K562 (cell line): ENCODE results near the gene RSAD1. TPM values are rescaled to one million over a fixed set of nuclear protein-coding genes. Genes with fewer than 3 reads are reported as not detected.

Experiments used
- ARID1B ChIP-seq: fragments of 450-650 bp; IDR thresholded peaks from 2 replicates; pipeline ENCODE4 v1.6.1; 2016; ENCODE audit warnings: antibody characterized with exemption, mild to moderate bottlenecking, inconsistent platforms
- ARNT ChIP-seq, 2 experiments: fragments of 450-650 bp; IDR thresholded peaks; 2 replicates each; pipeline ENCODE4 v1.6.1; 2016; ENCODE audit warnings: mild to moderate bottlenecking in 1 of 2
- BCL6 ChIP-seq: fragments of 250-450 bp; sonication (Bioruptor Pico); IDR thresholded peaks from 2 replicates; pipeline ENCODE4 v1.4.0; 2020
- CBFA2T2 ChIP-seq: fragments of 450-650 bp; conservative IDR thresholded peaks from 2 replicates; pipeline ENCODE4 v1.6.1; 2017; ENCODE audit warnings: mild to moderate bottlenecking
- CBX2 ChIP-seq: fragments of 200-600 bp; sonication (generic); IDR thresholded peaks from one replicate; pipeline ENCODE4 v1.6.1; 2012; ENCODE audit warnings: mild to moderate bottlenecking, low read length, inconsistent platforms; ENCODE audit not compliant: insufficient read depth, poor library complexity, severe bottlenecking
- CC2D1A ChIP-seq: fragments of 450-650 bp; IDR thresholded peaks from 2 replicates; pipeline ENCODE4 v1.6.1; 2017; ENCODE audit warnings: mild to moderate bottlenecking
- CTBP1 ChIP-seq: fragments of 450-650 bp; IDR thresholded peaks from 2 replicates; pipeline ENCODE4 v1.6.1; 2016; ENCODE audit warnings: borderline replicate concordance
- CXXC5 ChIP-seq: fragments of 250-450 bp; sonication (Bioruptor Pico); IDR thresholded peaks from 2 replicates; pipeline ENCODE4 v1.8.0; 2022; ENCODE audit warnings: inconsistent platforms, mild to moderate bottlenecking, moderate library complexity
- DIDO1 ChIP-seq: fragments of 450-650 bp; IDR thresholded peaks from 2 replicates; pipeline ENCODE4 v1.6.1; 2016; ENCODE audit warnings: low read depth, missing biosample characterization, missing genetic modification characterization
- FOXP1 ChIP-seq: sonication (generic); formaldehyde crosslinking; IDR thresholded peaks from 2 replicates; pipeline ENCODE4 v1.8.0; 2022; ENCODE audit warnings: mild to moderate bottlenecking, missing genetic modification reagents
- HDAC1 ChIP-seq, 2 experiments: fragments of 450-650 bp; IDR thresholded peaks; 2 replicates each; pipeline ENCODE4 v1.6.1; 2016 to 2017; ENCODE audit warnings: inconsistent platforms in 1 of 2, mild to moderate bottlenecking in 1 of 2, moderate library complexity in 1 of 2
- HOXB6 ChIP-seq: fragments of 250-450 bp; sonication (Bioruptor Pico); IDR thresholded peaks from 2 replicates; pipeline ENCODE4 v1.5.1; 2022; ENCODE audit warnings: mild to moderate bottlenecking, borderline replicate concordance
- KDM1A ChIP-seq, 2 experiments: fragments of 450-650 bp; IDR thresholded peaks; 2 replicates each; pipeline ENCODE4 v1.6.1; 2016; ENCODE audit warnings: mild to moderate bottlenecking in 2 of 2
- NCOA1 ChIP-seq: fragments of 450-650 bp; IDR thresholded peaks from 2 replicates; pipeline ENCODE4 v1.6.1; 2016; ENCODE audit warnings: low read depth
- NFIX ChIP-seq: fragments of 250-450 bp; sonication (Bioruptor Pico); IDR thresholded peaks from 2 replicates; pipeline ENCODE4 v1.4.0; 2020; ENCODE audit warnings: low read depth, mild to moderate bottlenecking, moderate library complexity
- NR0B1 ChIP-seq: fragments of 450-650 bp; IDR thresholded peaks from one replicate; pipeline ENCODE4 v1.6.1; 2018; ENCODE audit warnings: mild to moderate bottlenecking, moderate library complexity; ENCODE audit not compliant: partially characterized antibody
- RNF2 ChIP-seq: sonication (generic); IDR thresholded peaks from 2 replicates; pipeline ENCODE4 v1.6.1; 2016
- RUNX1 ChIP-seq: sonication (generic); IDR thresholded peaks from 2 replicates; pipeline ENCODE4 v1.6.1; 2016; ENCODE audit warnings: antibody characterized with exemption, low read depth
- SMARCB1 ChIP-seq: IDR thresholded peaks from 2 replicates; pipeline ENCODE4 v1.6.1; 2011; ENCODE audit warnings: improper control_type of control experiment, low read depth; ENCODE audit not compliant: insufficient read length
- SMARCC2 ChIP-seq: fragments of 450-650 bp; IDR thresholded peaks from 2 replicates; pipeline ENCODE4 v1.6.1; 2017; ENCODE audit warnings: antibody characterized with exemption, moderate library complexity, mild to moderate bottlenecking, low read depth
- TFAM ChIP-seq: fragments of 250-450 bp; sonication (Bioruptor Pico); conservative IDR thresholded peaks from 2 replicates; pipeline ENCODE4 v1.5.0; 2021; ENCODE audit warnings: mild to moderate bottlenecking, moderate library complexity
- ZFX ChIP-seq: sonication (generic); formaldehyde crosslinking; IDR thresholded peaks from 2 replicates; pipeline ENCODE4 v1.8.0; 2022; ENCODE audit warnings: mild to moderate bottlenecking, missing genetic modification reagents, moderate library complexity
- ZNF263 ChIP-seq: sonication (generic); formaldehyde crosslinking; IDR thresholded peaks from 2 replicates; pipeline ENCODE4 v1.8.0; 2022; ENCODE audit warnings: mild to moderate bottlenecking, missing genetic modification reagents, borderline replicate concordance
- ZNF583 ChIP-seq: fragments of 250-450 bp; sonication (Bioruptor Pico); IDR thresholded peaks from 2 replicates; pipeline ENCODE4 v1.4.0; 2020
- ZNF717 ChIP-seq: fragments of 250-450 bp; sonication (Bioruptor Pico); IDR thresholded peaks from 2 replicates; pipeline ENCODE4 v1.5.0; 2021
- polyA plus RNA-seq, 8 experiments: library from polyadenylated mRNA; depleted of rRNA in 4 of 8; stranded (reverse) in 5 of 8; unstranded in 3 of 8; fragments of >200 nt; fragmentation: Nextera tagmentation in 2 of 8; fragmentation: Illumina TruSeq in 1 of 8; extraction: Ambion mirVana in 2 of 8; extraction: Trizol in 1 of 8; gene quantifications; 2 replicates each; pipeline versions ENCODE4 v1.2.1 to v1.2.3, GENCODE V29; 2011 to 2014; ENCODE audit warnings: inconsistent platforms in 1 of 8, missing spikeins in 1 of 8
- total RNA-seq, 7 experiments: library from RNA; depleted of rRNA in 6 of 7; stranded (reverse); fragments of >200 nt in 6 of 7; fragmentation: Illumina TruSeq in 2 of 7; extraction: Trizol in 2 of 7; gene quantifications; 2 replicates each; pipeline versions ENCODE4 v1.2.1 to v1.2.3, GENCODE V29; 2011 to 2021; ENCODE audit warnings: low replicate concordance in 1 of 7
- TF ChIP-seq, protein P1 (sequence below): sonication (generic); formaldehyde crosslinking; IDR thresholded peaks from 2 replicates; pipeline ENCODE4 v1.8.1; 2022; ENCODE audit warnings: missing genetic modification reagents
- TF ChIP-seq, protein P2 (sequence below): fragments of 450-650 bp; IDR thresholded peaks from 2 replicates; pipeline ENCODE4 v1.7.1; 2018; ENCODE audit warnings: mild to moderate bottlenecking, low read depth; ENCODE audit not compliant: partially characterized antibody

Gene RSAD1
- total and polyA plus RNA-seq, 9 of the 15 experiments (the other 6 are each of a cell fraction or from before 2014, with no cell fraction given) = 4.5 to 42.5 (median 26.8) TPM

- TF ChIP-seq NR0B1 (no peak), ZNF263 (CRISPR knock-in tag) (no peak), HOXB6 (CRISPR knock-in tag) (no peak), SMARCB1 (no peak), CXXC5 (CRISPR knock-in tag) (peak; percentile 65), NCOA1 (no peak), CTBP1 (no peak), ARNT (IDR thresholded peaks at IDR 0.05) (no peak), SMARCC2 (no peak), RNF2 (no peak), RUNX1 (no peak), CBFA2T2 (no peak), HDAC1 (IDR thresholded peaks at IDR 0.05) (no peak), NFIX (CRISPR knock-in tag) (no peak), FOXP1 (CRISPR knock-in tag) (no peak), ZNF583 (peak; percentile 90), ARID1B (no peak), CBX2 (no peak), KDM1A (IDR thresholded peaks at IDR 0.05) (no peak), BCL6 (CRISPR knock-in tag) (peak; percentile 86), ZNF717 (no peak), ZFX (no peak), DIDO1 (no peak), TFAM (no peak), CC2D1A (no peak)
- TF ChIP-seq, protein P1, sequence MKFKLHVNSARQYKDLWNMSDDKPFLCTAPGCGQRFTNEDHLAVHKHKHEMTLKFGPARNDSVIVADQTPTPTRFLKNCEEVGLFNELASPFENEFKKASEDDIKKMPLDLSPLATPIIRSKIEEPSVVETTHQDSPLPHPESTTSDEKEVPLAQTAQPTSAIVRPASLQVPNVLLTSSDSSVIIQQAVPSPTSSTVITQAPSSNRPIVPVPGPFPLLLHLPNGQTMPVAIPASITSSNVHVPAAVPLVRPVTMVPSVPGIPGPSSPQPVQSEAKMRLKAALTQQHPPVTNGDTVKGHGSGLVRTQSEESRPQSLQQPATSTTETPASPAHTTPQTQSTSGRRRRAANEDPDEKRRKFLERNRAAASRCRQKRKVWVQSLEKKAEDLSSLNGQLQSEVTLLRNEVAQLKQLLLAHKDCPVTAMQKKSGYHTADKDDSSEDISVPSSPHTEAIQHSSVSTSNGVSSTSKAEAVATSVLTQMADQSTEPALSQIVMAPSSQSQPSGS (CRISPR knock-in tag) = no peak
- TF ChIP-seq, protein P2, sequence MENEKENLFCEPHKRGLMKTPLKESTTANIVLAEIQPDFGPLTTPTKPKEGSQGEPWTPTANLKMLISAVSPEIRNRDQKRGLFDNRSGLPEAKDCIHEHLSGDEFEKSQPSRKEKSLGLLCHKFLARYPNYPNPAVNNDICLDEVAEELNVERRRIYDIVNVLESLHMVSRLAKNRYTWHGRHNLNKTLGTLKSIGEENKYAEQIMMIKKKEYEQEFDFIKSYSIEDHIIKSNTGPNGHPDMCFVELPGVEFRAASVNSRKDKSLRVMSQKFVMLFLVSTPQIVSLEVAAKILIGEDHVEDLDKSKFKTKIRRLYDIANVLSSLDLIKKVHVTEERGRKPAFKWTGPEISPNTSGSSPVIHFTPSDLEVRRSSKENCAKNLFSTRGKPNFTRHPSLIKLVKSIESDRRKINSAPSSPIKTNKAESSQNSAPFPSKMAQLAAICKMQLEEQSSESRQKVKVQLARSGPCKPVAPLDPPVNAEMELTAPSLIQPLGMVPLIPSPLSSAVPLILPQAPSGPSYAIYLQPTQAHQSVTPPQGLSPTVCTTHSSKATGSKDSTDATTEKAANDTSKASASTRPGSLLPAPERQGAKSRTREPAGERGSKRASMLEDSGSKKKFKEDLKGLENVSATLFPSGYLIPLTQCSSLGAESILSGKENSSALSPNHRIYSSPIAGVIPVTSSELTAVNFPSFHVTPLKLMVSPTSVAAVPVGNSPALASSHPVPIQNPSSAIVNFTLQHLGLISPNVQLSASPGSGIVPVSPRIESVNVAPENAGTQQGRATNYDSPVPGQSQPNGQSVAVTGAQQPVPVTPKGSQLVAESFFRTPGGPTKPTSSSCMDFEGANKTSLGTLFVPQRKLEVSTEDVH = no peak
Observed at GRCh38 chr17:50448643-50449042, 30.0 kb upstream of the RSAD1 start (continued).
